ENCODE results near the gene HELZ.

DNA sequence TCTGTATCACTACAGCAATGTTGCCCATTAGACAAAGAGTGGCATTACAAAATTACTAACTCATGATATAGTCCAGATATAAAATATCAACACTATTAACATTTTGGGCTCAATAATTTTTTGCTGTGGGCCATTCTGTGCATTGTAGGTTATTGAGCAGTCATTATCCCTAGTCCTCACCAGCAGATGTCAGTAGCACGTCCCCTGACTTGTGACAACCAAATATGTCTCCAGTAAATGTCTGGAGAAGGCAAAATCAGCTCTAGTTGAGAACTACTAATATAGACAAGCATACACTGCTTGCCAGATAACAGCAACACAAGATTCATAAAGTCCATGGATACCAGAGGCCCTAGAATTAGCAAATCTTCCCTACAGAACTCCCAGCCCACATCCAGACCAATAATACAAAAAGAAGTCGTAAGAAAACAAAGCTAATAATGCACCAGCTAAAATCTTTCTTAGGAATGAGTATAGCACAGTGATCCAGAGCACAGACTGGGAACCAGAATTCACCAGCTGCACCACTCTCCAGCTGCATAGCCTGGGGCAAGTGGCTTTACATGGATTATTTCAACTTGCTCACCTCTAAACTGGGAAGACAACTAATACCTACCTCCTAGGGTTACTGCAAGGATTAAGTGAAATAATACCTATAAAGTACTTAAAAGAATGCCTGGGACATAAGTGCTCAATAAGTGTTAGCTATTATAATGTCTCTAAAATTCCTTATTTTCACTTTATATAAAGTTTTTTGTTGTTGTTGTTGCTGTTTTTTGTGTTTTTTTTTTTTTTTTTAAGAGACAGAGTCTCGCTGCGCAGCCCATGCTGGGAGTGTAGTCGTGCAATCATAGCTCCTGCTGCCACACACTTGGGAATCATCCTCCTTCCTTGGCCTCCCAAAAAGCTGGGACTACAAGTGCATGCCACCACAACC is 23.7 kb downstream of the HELZ start:
- TF ChIP-seq, protein P1, sequence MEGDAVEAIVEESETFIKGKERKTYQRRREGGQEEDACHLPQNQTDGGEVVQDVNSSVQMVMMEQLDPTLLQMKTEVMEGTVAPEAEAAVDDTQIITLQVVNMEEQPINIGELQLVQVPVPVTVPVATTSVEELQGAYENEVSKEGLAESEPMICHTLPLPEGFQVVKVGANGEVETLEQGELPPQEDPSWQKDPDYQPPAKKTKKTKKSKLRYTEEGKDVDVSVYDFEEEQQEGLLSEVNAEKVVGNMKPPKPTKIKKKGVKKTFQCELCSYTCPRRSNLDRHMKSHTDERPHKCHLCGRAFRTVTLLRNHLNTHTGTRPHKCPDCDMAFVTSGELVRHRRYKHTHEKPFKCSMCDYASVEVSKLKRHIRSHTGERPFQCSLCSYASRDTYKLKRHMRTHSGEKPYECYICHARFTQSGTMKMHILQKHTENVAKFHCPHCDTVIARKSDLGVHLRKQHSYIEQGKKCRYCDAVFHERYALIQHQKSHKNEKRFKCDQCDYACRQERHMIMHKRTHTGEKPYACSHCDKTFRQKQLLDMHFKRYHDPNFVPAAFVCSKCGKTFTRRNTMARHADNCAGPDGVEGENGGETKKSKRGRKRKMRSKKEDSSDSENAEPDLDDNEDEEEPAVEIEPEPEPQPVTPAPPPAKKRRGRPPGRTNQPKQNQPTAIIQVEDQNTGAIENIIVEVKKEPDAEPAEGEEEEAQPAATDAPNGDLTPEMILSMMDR (IDR thresholded peaks at IDR 0.05; ENCODE audit: insufficient read depth, low read depth, low read length): peak; percentile 70
- TF ChIP-seq EZH2 (IDR thresholded peaks at IDR 0.05; ENCODE audit: insufficient read depth, low read length): no peak
